Measurements from ENCODE around the gene CYREN.
"Not testable (repeated sequence)": the region's sequence is repeated elsewhere in the genome, so short reads cannot be mapped to it uniquely, and the experiment has no call there.

CYREN gene

GRCh38 chr7:135159359-135160085 is 11.0 kb downstream of the CYREN start:
- DNase-seq (ENCODE audit: low read depth): no peak

- DNase-seq (ENCODE audit: low read depth): no peak
Observed at GRCh38 chr7:135158874-135159273, 11.6 kb downstream of the CYREN start.

GRCh38 chr7:135158141-135158655 is 12.3 kb downstream of the CYREN start:
- no peak for DNase-seq (ENCODE audit: low read depth)

- DNase-seq (ENCODE audit: low read depth): no peak
Observed at GRCh38 chr7:135156290-135156689, 14.2 kb downstream of the CYREN start.

GRCh38 chr7:135154734-135155133 is 15.8 kb downstream of the CYREN start:
- no peak for DNase-seq (ENCODE audit: low read depth)

GRCh38 chr7:135152442-135152841 is 18.1 kb downstream of the CYREN start:
- DNase-seq (ENCODE audit: low read depth): no peak

GRCh38 chr7:135151533-135151932 is 19.0 kb downstream of the CYREN start:
- no peak for DNase-seq (ENCODE audit: low read depth)

GRCh38 chr7:135151132-135151531 is 19.4 kb downstream of the CYREN start:
- DNase-seq (ENCODE audit: low read depth): no peak

- no peak for DNase-seq (ENCODE audit: low read depth)
Observed at GRCh38 chr7:135150072-135150782, 20.3 kb downstream of the CYREN start.

- DNase-seq (ENCODE audit: low read depth): peak; percentile 45
Observed at GRCh38 chr7:135147899-135148721, 22.4 kb downstream of the CYREN start, which contains the start of gene TMEM140. TMEM140 (plus strand) TSS chr7:135148072; CDS start chr7:135164442, 16,370 bp downstream.

GRCh38 chr7:135147341-135147898 is 23.1 kb downstream of the CYREN start:
- DNase-seq (ENCODE audit: low read depth): no peak

- no peak for DNase-seq (ENCODE audit: low read depth)
Observed at GRCh38 chr7:135143885-135144668, 26.4 kb downstream of the CYREN start.

GRCh38 chr7:135129579-135129978 is 40.9 kb downstream of the CYREN start:
- DNase-seq (ENCODE audit: low read depth): no peak

GRCh38 chr7:135128931-135129330 is 41.6 kb downstream of the CYREN start:
- DNase-seq (ENCODE audit: low read depth): no peak

- DNase-seq (ENCODE audit: low read depth): not testable (repeated sequence)
Observed at GRCh38 chr7:135124631-135125030, 45.9 kb downstream of the CYREN start.

- no peak for DNase-seq (ENCODE audit: low read depth)
Observed at GRCh38 chr7:135121868-135122267, 48.6 kb downstream of the CYREN start.

- DNase-seq (ENCODE audit: low read depth): no peak
Observed at GRCh38 chr7:135117096-135117495, 53.4 kb downstream of the CYREN start.

All from activated gamma-delta T cell treated with anti-CD3 and anti-CD28 coated beads, Interleukin-2, amount 50 U/mL, for 16 hours (primary cell).